CD4-positive, alpha-beta T cell (primary cell): ENCODE data around the gene KLRF2. TPM values are rescaled to one million over a fixed set of nuclear protein-coding genes. Genes with fewer than 3 reads are reported as not detected.

Experiments
- ATAC-seq: fragments of 200-7000 bp; cut with Tn5 transposase; one replicate; pipeline ENCODE4 v1.10.0; 2022; ENCODE audit warnings: mild to moderate bottlenecking; ENCODE audit not compliant: poor library complexity
- CTCF ChIA-PET: fragments of 350-600 bp; sonication (Branson Sonifier 250); formaldehyde crosslinking; loops from one replicate; lab custom pipeline; 2021; ENCODE audit warnings: antibody characterized with exemption, inconsistent platforms; lab: Charles Lee
- POLR2A ChIA-PET: fragments of 350-600 bp; sonication (Branson Sonifier 250); formaldehyde crosslinking; loops from one replicate; lab custom pipeline; 2021; ENCODE audit warnings: antibody characterized with exemption, inconsistent platforms; lab: Charles Lee
- DNase-seq, 14 experiments: peaks; one replicate each; pipeline ENCODE4 v3.0.0-alpha.2; 2013 to 2020; ENCODE audit warnings: mixed read lengths in 2 of 14
- H3K27ac ChIP-seq, 2 donors: one replicate each; pipeline versions ENCODE4 v1.5.1 to v1.7.0; 2013; ENCODE audit warnings: low read length in 2 of 2, low read depth in 1 of 2, mild to moderate bottlenecking in 1 of 2
- H3K27me3 ChIP-seq, 2 experiments: 1 replicate in 1 of 2; 2 replicates in 1 of 2; pipeline versions ENCODE4 v1.6.1 to v1.7.0; 2013; ENCODE audit warnings: low read length in 2 of 2, control low read depth in 1 of 2, mild to moderate bottlenecking in 1 of 2, moderate library complexity in 1 of 2; ENCODE audit not compliant: insufficient read depth in 2 of 2, control insufficient read depth in 1 of 2
- H3K36me3 ChIP-seq: one replicate; pipeline ENCODE4 v1.6.1; 2013; ENCODE audit warnings: low read length, control low read depth; ENCODE audit not compliant: insufficient read depth
- H3K4me1 ChIP-seq: one replicate; pipeline ENCODE4 v1.6.1; 2013; ENCODE audit warnings: low read length, control low read depth; ENCODE audit not compliant: insufficient read depth
- H3K4me3 ChIP-seq: one replicate; pipeline ENCODE4 v1.5.1; 2013; ENCODE audit warnings: mild to moderate bottlenecking, low read length, moderate library complexity
- H3K9me3 ChIP-seq, 2 experiments: 1 replicate in 1 of 2; 2 replicates in 1 of 2; pipeline versions ENCODE4 v1.6.1 to v1.7.0; 2013; ENCODE audit warnings: low read length in 2 of 2, mild to moderate bottlenecking in 2 of 2, control low read depth in 1 of 2, moderate library complexity in 1 of 2; ENCODE audit not compliant: control insufficient read depth in 1 of 2, insufficient read depth in 1 of 2
- H3K27ac Mint-ChIP-seq: one replicate; pipeline ENCODE4 v1.8.0; 2020; ENCODE audit warnings: mixed read lengths
- H3K27me3 Mint-ChIP-seq: one replicate; pipeline ENCODE4 v1.8.0; 2021; ENCODE audit warnings: mixed read lengths
- H3K36me3 Mint-ChIP-seq: one replicate; pipeline ENCODE4 v1.8.0; 2021; ENCODE audit warnings: low read depth, mixed read lengths
- H3K4me1 Mint-ChIP-seq: one replicate; pipeline ENCODE4 v1.8.0; 2021; ENCODE audit warnings: low read depth, mixed read lengths
- H3K4me3 Mint-ChIP-seq: one replicate; pipeline ENCODE4 v1.8.0; 2020; ENCODE audit warnings: mild to moderate bottlenecking, mixed read lengths
- H3K9me3 Mint-ChIP-seq: one replicate; pipeline ENCODE4 v1.8.0; 2020; ENCODE audit warnings: mixed read lengths
- CTCF ChIP-seq: fragments of 200-600 bp; IDR thresholded peaks from one replicate; pipeline ENCODE4 v1.8.0; 2022; ENCODE audit warnings: antibody characterized with exemption, mild to moderate bottlenecking
- intact Hi-C, 2 experiments: fragments of 100-400 bp; cut with DNase I in 1 of 2; cut with micrococcal nuclease in 1 of 2; formaldehyde crosslinking; loops; one replicate each; pipeline versions ENCODE4 v1.15.1 to v1.9.0; 2023 to 2025; cut with DNase I, micrococcal nuclease
- total RNA-seq, 174 experiments: library from RNA in 2 of 174; stranded (reverse) in 2 of 174; gene quantifications; one replicate each; pipeline ENCODE4 v1.2.3 and lab custom pipeline; 2021 to 2026

KLRF2 gene
- total RNA-seq, 2 experiments from 2014 or later, result not detected

GRCh38 chr12:9919443-9919842, 38.2 kb downstream of the KLRF2 start:
- Mint-ChIP-seq H3K4me1 (peaks cover 5% of the 10 kb centered on the region), H3K27me3 (no peaks in the 10 kb centered on the region), H3K9me3 (no peaks in the 10 kb centered on the region), H3K27ac (no peak overlapping the region), H3K36me3 (no peaks in the 10 kb centered on the region), H3K4me3 (no peak overlapping the region)
- no peaks in the 10 kb centered on the region for H3K4me1 ChIP-seq
- no peaks in the 10 kb centered on the region for H3K9me3 ChIP-seq
- DNase-seq (no peak), ATAC-seq (no peak)
- no peak overlapping the region for H3K4me3 ChIP-seq
- CTCF ChIA-PET, result no interaction called here
- POLR2A ChIA-PET, result no interaction called here
- no peak overlapping the region for H3K27ac ChIP-seq
- H3K27me3 ChIP-seq, result no peaks in the 10 kb centered on the region
- no peak for TF ChIP-seq CTCF
- H3K36me3 ChIP-seq, result no peaks in the 10 kb centered on the region
- intact Hi-C loops, result no loop called here

- H3K4me3 ChIP-seq, result no peak overlapping the region
- no peak overlapping the region for H3K27ac Mint-ChIP-seq
- intact Hi-C loops, result loop anchor here in 1 of 2 experiments (10.0 kb wide), 1 partner anchor 266 kb away; no protein-coding TSS in a partner anchor
- DNase-seq, result no peak
- CTCF ChIA-PET, result interaction anchor here (1.2 kb wide), 1 partner anchor 170 kb away, joined by 3 read pairs; no protein-coding TSS in a partner anchor
- TF ChIP-seq CTCF, result no peak
- no peaks in the 10 kb centered on the region for H3K27me3 Mint-ChIP-seq
- no peaks in the 10 kb centered on the region for H3K36me3 Mint-ChIP-seq
- H3K27ac ChIP-seq, result no peak overlapping the region
- no peaks in the 10 kb centered on the region for H3K36me3 ChIP-seq
- POLR2A ChIA-PET, result interaction anchor here (1.1 kb wide), 1 partner anchor 26 kb away, joined by 3 read pairs; no protein-coding TSS in a partner anchor
- no peak for ATAC-seq
- no peaks in the 10 kb centered on the region for H3K27me3 ChIP-seq
- no peaks in the 10 kb centered on the region for H3K9me3 ChIP-seq
- no peaks in the 10 kb centered on the region for H3K9me3 Mint-ChIP-seq
- no peaks in the 10 kb centered on the region for H3K4me1 ChIP-seq
- no peak overlapping the region for H3K4me3 Mint-ChIP-seq
- H3K4me1 Mint-ChIP-seq, result peaks cover 5% of the 10 kb centered on the region
Observed at GRCh38 chr12:9920451-9920850, 39.2 kb downstream of the KLRF2 start.

- no peak overlapping the region for H3K4me3 Mint-ChIP-seq
- H3K27me3 Mint-ChIP-seq, result no peaks in the 10 kb centered on the region
- TF ChIP-seq CTCF, result no peak
- H3K36me3 ChIP-seq, result no peaks in the 10 kb centered on the region
- CTCF ChIA-PET, result interaction anchor here (0.6 to 1.5 kb wide), 3 partner anchors 9 to 109 kb away, joined by 3 to 4 read pairs (median 3); partner anchors contain the start of gene CLEC2A
- H3K4me1 Mint-ChIP-seq, result peaks cover 9% of the 10 kb centered on the region
- intact Hi-C loops, result loop anchor here in 1 of 2 experiments (10.0 kb wide), 1 partner anchor 268 kb away; no protein-coding TSS in a partner anchor
- no peak overlapping the region for H3K4me3 ChIP-seq
- no peak overlapping the region for H3K27ac ChIP-seq
- H3K4me1 ChIP-seq, result no peaks in the 10 kb centered on the region
- ATAC-seq (no peak), DNase-seq (no peak)
- no peaks in the 10 kb centered on the region for H3K9me3 Mint-ChIP-seq
- H3K27ac Mint-ChIP-seq, result no peak overlapping the region
- no peaks in the 10 kb centered on the region for H3K9me3 ChIP-seq
- no peaks in the 10 kb centered on the region for H3K36me3 Mint-ChIP-seq
- POLR2A ChIA-PET, result interaction anchor here (0.9 to 1.4 kb wide), 2 partner anchors 16 to 108 kb away, joined by 3 to 4 read pairs; no protein-coding TSS in a partner anchor
- H3K27me3 ChIP-seq, result no peaks in the 10 kb centered on the region
Observed at GRCh38 chr12:9922429-9922828, 41.1 kb downstream of the KLRF2 start.
